NCI-H524 treated with DMSO at 0.1 percent for 48 hours (cell line): Measurements from ENCODE around the gene SPEF1.
"Not testable (repeated sequence)": the region's sequence is repeated elsewhere in the genome, so short reads cannot be mapped to it uniquely, and the experiment has no call there.

ENCODE experiments used
- DNase-seq: peaks from one replicate; lab custom pipeline; 2025; lab: John Stamatoyannopoulos, UW

The SPEF1 gene

GRCh38 chr20:3808544-3808943 is 27.3 kb upstream of the SPEF1 start:
- no peak for DNase-seq

- DNase-seq = no peak
Observed at GRCh38 chr20:3804781-3805180, 23.5 kb upstream of the SPEF1 start.

DNA sequence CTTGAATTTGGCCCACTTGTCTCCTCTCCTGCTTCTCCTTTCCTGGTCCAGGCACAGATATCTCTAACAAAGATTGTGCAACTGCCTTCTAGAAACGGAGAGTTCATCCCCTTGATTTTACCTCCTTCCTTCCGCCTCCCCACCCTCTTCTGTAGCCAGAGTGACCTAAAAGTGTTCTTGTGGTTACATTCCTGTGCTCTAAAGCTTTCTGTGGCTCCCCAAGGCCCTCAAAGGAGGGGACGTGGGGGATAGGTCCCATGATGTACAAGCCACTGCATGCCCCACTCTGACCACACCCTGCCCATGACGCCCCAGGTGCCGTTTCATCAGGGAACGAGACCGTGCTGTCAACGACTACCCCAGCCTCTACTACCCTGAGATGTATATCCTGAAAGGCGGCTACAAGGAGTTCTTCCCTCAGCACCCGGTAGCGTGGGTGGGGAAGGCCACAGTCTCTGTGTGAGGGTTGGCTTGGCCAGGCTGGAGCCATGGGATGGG is 23.1 kb upstream of the SPEF1 start:
- DNase-seq = no peak

DNA sequence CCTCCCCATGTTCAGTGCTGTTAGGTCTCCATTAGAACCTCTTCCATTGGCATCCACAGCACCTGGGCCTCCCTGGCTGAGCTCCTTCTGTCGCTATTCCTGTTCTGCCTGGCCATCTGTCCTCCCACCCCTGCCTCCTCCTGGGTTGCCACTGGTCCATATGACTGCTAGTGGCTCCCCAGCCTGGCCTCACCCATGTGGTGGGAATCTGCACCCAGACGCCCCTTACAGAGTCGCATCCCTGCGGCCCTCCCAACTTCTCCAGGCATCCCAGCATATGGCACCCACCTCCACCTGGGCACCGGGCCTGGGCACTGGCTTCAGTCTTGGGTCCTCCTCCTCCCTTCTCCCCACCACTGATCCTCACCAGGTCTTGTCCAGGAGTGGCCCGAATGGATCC is 22.6 kb upstream of the SPEF1 start:
- DNase-seq = no peak

DNA sequence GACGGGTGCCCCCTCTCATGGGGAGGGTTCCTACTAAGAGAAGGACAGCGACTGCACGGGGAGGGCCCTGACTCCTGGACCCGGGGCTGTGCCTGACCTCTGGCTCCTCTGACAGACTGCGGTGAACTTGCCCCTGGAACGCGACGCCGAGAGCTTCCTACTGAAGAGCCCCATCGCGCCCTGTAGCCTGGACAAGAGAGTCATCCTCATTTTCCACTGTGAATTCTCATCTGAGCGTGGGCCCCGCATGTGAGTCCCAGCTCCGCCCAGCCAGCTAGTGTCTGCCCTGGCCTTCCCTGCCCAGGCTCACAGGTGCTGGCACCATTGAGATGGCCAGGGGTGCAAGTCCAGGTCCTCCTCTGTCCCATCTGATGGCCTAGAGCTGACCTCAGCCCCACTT is 22.0 kb upstream of the SPEF1 start:
- no peak for DNase-seq

- no peak for DNase-seq
Observed at GRCh38 chr20:3802524-3803239, 21.4 kb upstream of the SPEF1 start.

GRCh38 chr20:3801846-3802245 is 20.6 kb upstream of the SPEF1 start:
- no peak for DNase-seq

DNA sequence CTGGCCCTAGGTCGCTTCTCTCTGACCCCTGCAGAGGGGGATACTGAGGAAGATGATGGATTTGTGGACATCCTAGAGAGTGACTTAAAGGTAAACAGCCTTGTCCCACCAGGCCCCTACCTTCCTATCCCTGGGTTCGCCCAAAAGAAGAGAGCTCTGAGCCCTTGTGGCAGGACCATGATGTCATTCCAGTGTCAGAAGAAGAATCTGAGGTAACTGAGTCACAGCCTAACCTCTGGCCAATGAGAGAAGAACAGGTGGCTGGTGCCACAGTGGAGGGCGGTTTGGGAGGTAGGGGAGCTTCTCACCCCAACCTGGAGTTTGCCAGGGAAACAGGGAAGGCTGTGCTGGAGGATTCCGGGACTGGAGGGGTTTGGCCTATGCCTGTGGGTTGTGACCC is 20.1 kb upstream of the SPEF1 start:
- no peak for DNase-seq

DNA sequence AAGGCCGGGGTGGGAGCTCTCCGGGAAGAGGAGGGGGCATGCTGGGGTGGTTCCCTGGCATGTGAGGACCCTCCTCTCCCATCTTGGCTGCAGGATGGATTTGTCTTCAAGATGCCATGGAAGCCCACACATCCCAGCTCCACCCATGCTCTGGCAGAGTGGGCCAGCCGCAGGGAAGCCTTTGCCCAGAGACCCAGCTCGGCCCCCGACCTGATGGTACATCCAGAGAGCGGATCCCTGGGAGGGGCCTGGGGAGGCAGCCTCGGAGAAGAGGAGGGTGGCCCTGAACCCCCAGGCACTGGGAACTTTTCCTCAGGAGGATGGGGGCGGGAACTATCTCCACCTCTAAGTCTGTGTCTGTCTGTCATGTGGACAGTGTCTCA is 19.6 kb upstream of the SPEF1 start:
- DNase-seq = no peak

DNA sequence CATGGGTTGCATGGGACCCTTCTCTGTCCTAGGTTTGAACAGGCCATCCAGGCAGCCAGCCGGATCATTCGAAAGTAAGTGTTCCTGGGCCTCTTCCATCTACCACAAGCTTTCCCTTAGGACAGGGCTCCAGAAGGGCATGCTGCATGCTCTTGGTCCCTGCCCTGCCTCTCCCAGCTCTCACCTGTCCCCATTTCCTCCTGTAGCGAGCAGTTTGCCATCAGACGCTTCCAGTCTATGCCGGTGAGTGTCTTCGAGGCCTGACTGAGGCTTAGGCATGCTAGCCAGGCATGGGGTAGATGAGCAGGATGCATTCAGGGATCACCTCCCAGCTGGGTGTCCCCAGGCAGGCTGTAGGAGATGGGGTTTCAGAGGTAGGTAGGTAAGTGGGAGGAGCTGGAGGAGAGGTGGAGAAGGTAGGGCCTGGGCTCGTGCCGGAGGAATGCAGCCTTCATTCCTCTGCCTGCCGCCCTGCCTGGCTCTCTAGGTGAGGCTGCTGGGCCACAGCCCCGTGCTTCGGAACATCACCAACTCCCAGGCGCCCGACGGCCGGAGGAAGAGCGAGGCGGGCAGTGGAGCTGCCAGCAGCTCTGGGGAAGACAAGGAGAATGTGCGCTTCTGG is 19.1 kb upstream of the SPEF1 start:
- no peak for DNase-seq

- no peak for DNase-seq
Observed at GRCh38 chr20:3798908-3799248, 17.6 kb upstream of the SPEF1 start.

DNA sequence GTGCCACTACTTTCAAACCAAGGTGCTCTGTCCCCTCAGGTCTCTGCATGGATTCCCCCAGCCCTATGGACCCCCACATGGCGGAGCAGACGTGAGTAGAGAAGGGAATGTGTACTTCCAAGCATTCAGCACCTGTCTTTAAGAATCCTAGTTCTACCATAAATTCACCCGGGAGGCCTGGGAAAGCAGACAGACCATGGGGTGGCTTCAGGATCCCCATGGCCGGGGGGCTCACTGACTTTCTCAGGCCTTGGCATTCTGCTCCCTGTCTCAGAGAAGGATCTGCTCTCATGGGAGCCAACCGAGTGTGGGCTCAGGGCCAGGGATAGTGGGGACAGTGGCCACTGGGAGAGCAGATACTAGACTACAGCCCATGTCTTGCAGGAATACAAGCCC is 17.1 kb upstream of the SPEF1 start:
- no peak for DNase-seq

DNA sequence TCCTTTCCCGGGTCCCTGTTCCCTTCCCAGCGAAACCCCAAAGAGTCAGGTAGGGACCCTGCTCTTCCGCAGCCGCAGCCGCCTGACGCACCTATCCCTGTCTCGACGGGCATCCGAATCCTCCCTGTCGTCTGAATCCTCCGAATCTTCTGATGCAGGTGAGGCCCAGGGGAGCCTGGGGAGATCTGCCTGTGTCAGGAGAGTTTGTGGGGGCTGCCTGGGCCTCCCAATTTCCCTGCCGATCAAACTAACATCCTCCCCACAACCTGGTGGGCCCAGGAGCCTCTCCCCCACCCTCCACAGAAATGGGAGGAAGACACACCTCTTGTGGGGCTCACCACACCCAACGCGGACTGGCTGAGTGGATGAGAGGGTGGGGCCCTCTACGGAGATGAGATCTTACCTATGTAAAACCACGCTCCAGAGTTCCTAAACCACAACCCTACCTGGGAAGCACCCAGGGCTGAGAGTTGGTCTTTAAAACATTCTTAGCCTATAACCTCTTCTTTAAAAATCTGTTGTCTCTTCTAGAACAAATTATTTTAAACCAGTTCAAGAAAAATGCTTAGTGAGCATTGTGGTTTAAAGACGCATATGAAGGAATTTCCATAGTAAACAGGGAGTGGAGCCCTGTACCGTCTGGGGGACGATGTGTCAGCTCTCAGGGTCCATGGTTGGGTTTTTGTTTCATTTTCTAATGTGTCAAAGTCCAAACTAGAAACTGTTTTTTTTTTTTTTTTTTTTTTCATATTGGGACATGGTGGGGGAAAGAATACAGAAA is 16.5 kb upstream of the SPEF1 start:
- DNase-seq = no peak

GRCh38 chr20:3797226-3797545 is 15.9 kb upstream of the SPEF1 start:
- DNase-seq = no peak

- DNase-seq = no peak
Observed at GRCh38 chr20:3796477-3797225, 15.4 kb upstream of the SPEF1 start.

DNA sequence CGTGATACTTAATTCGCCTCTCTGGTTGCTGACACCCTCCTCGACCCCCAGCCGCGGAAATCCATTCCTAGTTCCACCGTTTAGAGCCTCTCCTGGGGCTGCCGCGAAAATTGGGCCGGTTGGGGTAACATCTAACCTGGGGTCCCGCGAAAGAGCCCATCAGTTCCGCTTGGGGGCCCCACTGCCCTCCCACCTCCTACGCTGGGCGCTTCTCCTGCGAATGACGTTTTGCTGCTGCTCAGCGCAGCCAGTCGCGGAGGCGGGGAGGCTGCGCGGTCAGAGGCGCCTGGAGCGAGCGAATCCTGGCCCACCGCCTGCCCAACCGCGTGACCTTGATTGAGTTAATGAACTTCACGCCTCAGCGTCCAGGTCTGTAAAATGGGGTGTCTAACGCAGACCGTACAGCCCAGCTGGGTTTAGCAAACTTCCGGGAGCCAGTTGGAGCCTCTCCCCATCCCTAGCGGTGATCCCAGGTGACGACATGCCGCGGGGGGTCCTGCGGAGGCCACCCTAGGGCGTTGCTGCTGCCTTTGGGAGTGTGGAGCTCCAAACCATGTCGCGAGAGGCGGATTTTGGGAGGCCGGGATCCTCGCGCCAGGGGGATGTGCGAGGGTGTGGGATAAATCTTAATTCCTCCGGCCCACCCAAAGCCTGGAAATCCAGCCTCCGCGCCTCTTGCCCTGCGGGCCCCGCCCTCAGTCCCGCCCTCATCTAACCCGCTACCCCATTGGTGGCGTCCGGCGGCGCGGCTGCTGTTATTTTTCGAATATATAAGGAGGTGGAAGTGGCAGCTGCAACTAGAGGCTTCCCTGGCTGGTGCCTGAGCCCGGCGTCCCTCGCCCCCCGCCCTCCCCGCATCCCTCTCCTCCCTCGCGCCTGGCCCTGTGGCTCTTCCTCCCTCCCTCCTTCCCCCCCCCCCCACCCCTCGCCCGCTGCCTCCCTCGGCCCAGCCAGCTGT is 14.5 kb upstream of the SPEF1 start, which contains the start of gene CDC25B:
Gene CDC25B (plus strand): TSS at position 800 of the 958 bp plus-strand sequence. CDS start 222 bp downstream, outside the sequence.
- peak; percentile 87 for DNase-seq

DNA sequence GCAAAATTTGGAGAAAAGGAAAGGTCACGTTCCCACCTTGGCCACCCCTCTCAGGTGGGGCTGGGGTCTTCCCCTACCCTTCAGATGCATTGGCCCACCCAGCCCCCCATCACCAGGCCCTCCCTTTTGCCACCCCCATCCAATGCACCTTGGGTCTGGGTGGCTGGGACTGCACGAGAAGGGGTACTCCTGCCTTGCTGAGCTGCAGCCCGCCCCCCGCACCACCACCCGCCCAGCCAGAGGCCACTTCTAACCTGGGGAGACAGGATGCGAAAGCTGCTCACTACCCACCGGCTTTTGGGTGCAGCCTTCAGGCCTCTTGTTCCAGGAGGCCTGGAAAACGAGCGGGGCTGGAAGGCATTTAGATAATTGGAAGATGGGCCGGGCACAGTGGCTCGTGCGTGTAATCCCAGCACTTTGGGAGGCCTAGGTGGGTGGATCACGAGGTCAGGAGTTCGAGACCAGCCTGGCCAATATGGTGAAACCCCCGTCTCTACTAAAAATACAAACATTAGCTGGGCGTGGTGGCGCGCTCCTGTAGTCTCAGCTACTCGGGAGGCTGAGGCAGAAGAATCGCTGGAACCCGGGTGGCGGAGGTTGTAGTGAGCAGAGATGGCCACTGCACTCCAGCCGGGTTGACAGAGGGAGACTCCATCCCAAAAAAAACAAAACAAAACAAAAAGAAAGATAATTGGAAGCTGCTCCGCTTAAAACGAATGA is 13.6 kb upstream of the SPEF1 start:
- no peak for DNase-seq

- DNase-seq = not testable (repeated sequence)
Observed at GRCh38 chr20:3794168-3794567, 12.9 kb upstream of the SPEF1 start.

DNA sequence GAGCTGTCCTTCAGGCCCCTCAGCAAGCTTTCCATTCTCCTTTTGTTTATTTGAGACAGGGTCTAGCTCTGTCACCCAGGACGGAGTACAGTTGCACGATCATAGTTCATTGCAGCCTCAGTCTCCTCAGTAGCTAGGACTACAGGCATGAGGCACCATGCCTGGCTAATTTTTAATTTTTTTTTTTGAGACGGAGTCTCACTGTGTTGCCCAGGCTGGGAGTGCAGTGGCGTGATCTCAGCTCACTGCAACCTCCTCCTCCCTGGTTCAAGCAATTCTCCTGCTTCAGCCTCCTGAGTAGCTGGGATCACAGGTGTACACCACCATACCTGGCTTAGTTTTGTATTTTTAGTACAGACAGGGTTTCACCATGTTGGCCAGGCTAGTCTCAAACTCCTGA is 8.0 kb upstream of the SPEF1 start:
- DNase-seq = not testable (repeated sequence)

- DNase-seq = no peak
Observed at GRCh38 chr20:3788685-3789155, 7.5 kb upstream of the SPEF1 start.
